Gastrocnemius medialis (tissue), 4 donors: Measurements from ENCODE around the gene TIGD1. TPM values are rescaled to one million over a fixed set of nuclear protein-coding genes. Genes with fewer than 3 reads are reported as not detected.

Experiments used
- ATAC-seq, 2 donors: fragments of 150-250 bp; one replicate each; pipeline ENCODE4 v1.9.1; 2016
- DNase-seq, 2 donors: peaks; one replicate each; pipeline ENCODE4 v3.0.0-alpha.2; 2019
- H3K27ac ChIP-seq, 4 donors: fragments of 200-600 bp; sonication (generic); 1 replicate in 1 of 4; 2 replicates in 3 of 4; pipeline ENCODE4 v1.5.1; 2016 to 2018; ENCODE audit warnings: mild to moderate bottlenecking in 2 of 4, moderate library complexity in 1 of 4
- H3K27me3 ChIP-seq, 3 donors: fragments of 200-600 bp; sonication (generic) in 2 of 3; 1 replicate in 1 of 3; 2 replicates in 2 of 3; pipeline versions ENCODE4 v1.5.1 to v1.6.0; 2016 to 2019; ENCODE audit warnings: mild to moderate bottlenecking in 1 of 3, moderate library complexity in 1 of 3
- H3K36me3 ChIP-seq, 2 donors: fragments of 200-600 bp; sonication (generic) in 1 of 2; one replicate each; pipeline ENCODE4 v1.5.1; 2017 to 2018
- H3K4me1 ChIP-seq, 2 donors: fragments of 200-600 bp; sonication (generic) in 1 of 2; one replicate each; pipeline ENCODE4 v1.5.1; 2016 to 2017; ENCODE audit warnings: mild to moderate bottlenecking in 2 of 2
- H3K4me3 ChIP-seq, 4 donors: fragments of 200-600 bp; sonication (generic) in 3 of 4; 1 replicate in 1 of 4; 2 replicates in 3 of 4; pipeline ENCODE4 v1.5.1; 2016 to 2019; ENCODE audit warnings: mild to moderate bottlenecking in 2 of 4
- H3K9me3 ChIP-seq, 3 donors: fragments of 200-600 bp; sonication (generic) in 2 of 3; 1 replicate in 1 of 3; 2 replicates in 2 of 3; pipeline ENCODE4 v1.5.1; 2016 to 2019
- CTCF ChIP-seq, 5 experiments: fragments of 450-650 bp in 3 of 5; fragments of 200-600 bp in 2 of 5; sonication (generic) in 2 of 5; IDR thresholded peaks in 4 of 5; conservative IDR thresholded peaks in 1 of 5; 1 replicate in 4 of 5; 2 replicates in 1 of 5; pipeline ENCODE4 v1.5.1; 2016 to 2019; ENCODE audit warnings: antibody characterized with exemption in 5 of 5, mild to moderate bottlenecking in 3 of 5, moderate library complexity in 3 of 5
- POLR2A ChIP-seq, 2 donors: fragments of 450-650 bp; IDR thresholded peaks; one replicate each; pipeline ENCODE4 v1.6.1; 2017; ENCODE audit warnings: antibody characterized with exemption in 2 of 2, mild to moderate bottlenecking in 2 of 2, moderate library complexity in 2 of 2
- in situ Hi-C, 4 donors: fragments of 200-750 bp; cut with MboI; loops; one replicate each; pipeline versions ENCODE4 v1.15.0 to v1.8.0; 2017; ENCODE audit warnings: low sequenced_read_pairs in 4 of 4
- intact Hi-C: fragments of 100-400 bp; cut with DNase I; formaldehyde crosslinking; loops from one replicate; pipeline ENCODE4 v1.15.1; 2023; ENCODE audit warnings: low total_unique reads
- total RNA-seq, 4 donors: library from RNA; depleted of rRNA; stranded (reverse); fragments of >200 nt; gene quantifications; one replicate each; pipeline versions ENCODE4 v1.1.0 to v1.2.3, GENCODE V29; 2016

TIGD1 gene
- total RNA-seq, 4 donors from 2014 or later: 1.4 to 3.0 (median 2.1) TPM

- Histone ChIP-seq H3K27me3 (no peaks in the 10 kb centered on the region), H3K9me3 (no peaks in the 10 kb centered on the region), H3K27ac (peak overlapping the region; percentile 84 to 96 (median 92)), H3K36me3 (no peaks in the 10 kb centered on the region), H3K4me1 (peaks cover 27 to 45% of the 10 kb centered on the region in 2 donors), H3K4me3 (no peak overlapping the region)
- DNase-seq: peak; percentile 58 to 65
- in situ Hi-C loops: no loop called here
- ATAC-seq: peak; percentile 90 to 93
- intact Hi-C loops: no loop called here
- peak in 1 of 2 donors; percentile 16 for TF ChIP-seq POLR2A (IDR thresholded peaks at IDR 0.05)
- peak in 2 of 5 experiments; percentile 23 to 31 for TF ChIP-seq CTCF (IDR thresholded peaks at IDR 0.05 in 4 of 5, conservative IDR thresholded peaks at IDR 0.05 in 1 of 5)
Observed at GRCh38 chr2:232592772-232593395, 42.5 kb upstream of the TIGD1 start.

GRCh38 chr2:232588680-232589585 is 38.6 kb upstream of the TIGD1 start:
- Histone ChIP-seq H3K36me3 (no peaks in the 10 kb centered on the region), H3K4me3 (no peak overlapping the region), H3K4me1 (peaks cover 27 to 42% of the 10 kb centered on the region in 2 donors), H3K9me3 (no peaks in the 10 kb centered on the region), H3K27me3 (no peaks in the 10 kb centered on the region), H3K27ac (peak overlapping the region; percentile 62 to 82 (median 75))
- DNase-seq (peak; percentile 69 to 74), ATAC-seq (peak; percentile 35 to 42)
- TF ChIP-seq CTCF (IDR thresholded peaks at IDR 0.05 in 4 of 5, conservative IDR thresholded peaks at IDR 0.05 in 1 of 5) (no peak), POLR2A (IDR thresholded peaks at IDR 0.05) (no peak)
- intact Hi-C loops (loop anchor here (2.0 kb wide), 1 partner anchor 14 kb away; no protein-coding TSS in a partner anchor), in situ Hi-C loops (no loop called here)

GRCh38 chr2:232588031-232588430 is 37.7 kb upstream of the TIGD1 start:
- in situ Hi-C loops (no loop called here), intact Hi-C loops (loop anchor here (2.0 kb wide), 1 partner anchor 13 kb away; no protein-coding TSS in a partner anchor)
- H3K4me1 ChIP-seq: peaks cover 22 to 33% of the 10 kb centered on the region in 2 donors
- peaks cover 0 to 5% of the 10 kb centered on the region in 2 donors for H3K36me3 ChIP-seq
- peak overlapping the region; percentile 62 to 82 (median 75) for H3K27ac ChIP-seq
- ATAC-seq (no peak), DNase-seq (peak in 1 of 2 donors; percentile 26)
- H3K9me3 ChIP-seq: no peaks in the 10 kb centered on the region
- H3K27me3 ChIP-seq: no peaks in the 10 kb centered on the region
- no peak overlapping the region for H3K4me3 ChIP-seq
- no peak for TF ChIP-seq CTCF (IDR thresholded peaks at IDR 0.05 in 4 of 5, conservative IDR thresholded peaks at IDR 0.05 in 1 of 5)
- TF ChIP-seq POLR2A (IDR thresholded peaks at IDR 0.05): no peak

- H3K4me3 ChIP-seq: no peak overlapping the region
- H3K27me3 ChIP-seq: no peaks in the 10 kb centered on the region
- ATAC-seq: no peak
- intact Hi-C loops (no loop called here), in situ Hi-C loops (no loop called here)
- peaks cover 0 to 10% of the 10 kb centered on the region in 2 donors for H3K36me3 ChIP-seq
- no peak for DNase-seq
- peaks cover 19 to 29% of the 10 kb centered on the region in 2 donors for H3K4me1 ChIP-seq
- no peak for TF ChIP-seq CTCF (IDR thresholded peaks at IDR 0.05 in 4 of 5, conservative IDR thresholded peaks at IDR 0.05 in 1 of 5)
- no peak for TF ChIP-seq POLR2A (IDR thresholded peaks at IDR 0.05)
- peak overlapping the region in 3 of 4 donors; percentile 62 to 82 (median 77) for H3K27ac ChIP-seq
- H3K9me3 ChIP-seq: no peaks in the 10 kb centered on the region
Observed at GRCh38 chr2:232587512-232587911, 37.2 kb upstream of the TIGD1 start.
